GM19452 (cell line): ENCODE results near the gene ATP8A2.

Experiments
- ATAC-seq: cut with Tn5 transposase; IDR thresholded peaks from one replicate; pipeline ENCODE4 v1.9.1; 2021; ENCODE audit not compliant: unreplicated experiment

Gene ATP8A2

DNA sequence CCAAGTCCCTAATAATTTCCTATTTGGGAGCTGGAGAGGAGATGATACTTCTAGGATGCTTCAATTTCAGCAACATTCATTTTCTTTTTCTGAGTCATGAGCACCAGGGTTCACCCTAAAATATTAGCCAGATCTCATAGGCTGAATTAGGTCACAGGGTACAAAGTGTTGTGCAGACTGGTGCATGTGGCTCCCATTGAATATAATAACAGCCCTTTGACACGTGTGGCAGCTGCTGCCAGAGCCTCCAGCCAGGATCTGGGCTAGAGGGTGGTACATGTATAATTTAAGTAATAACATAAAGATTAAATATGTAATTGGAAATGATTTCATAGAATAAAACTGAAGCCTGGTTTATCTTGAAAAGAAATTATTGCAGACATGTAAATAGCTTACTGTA, 244.9 kb downstream of the ATP8A2 start:
- ATAC-seq, result no peak

DNA sequence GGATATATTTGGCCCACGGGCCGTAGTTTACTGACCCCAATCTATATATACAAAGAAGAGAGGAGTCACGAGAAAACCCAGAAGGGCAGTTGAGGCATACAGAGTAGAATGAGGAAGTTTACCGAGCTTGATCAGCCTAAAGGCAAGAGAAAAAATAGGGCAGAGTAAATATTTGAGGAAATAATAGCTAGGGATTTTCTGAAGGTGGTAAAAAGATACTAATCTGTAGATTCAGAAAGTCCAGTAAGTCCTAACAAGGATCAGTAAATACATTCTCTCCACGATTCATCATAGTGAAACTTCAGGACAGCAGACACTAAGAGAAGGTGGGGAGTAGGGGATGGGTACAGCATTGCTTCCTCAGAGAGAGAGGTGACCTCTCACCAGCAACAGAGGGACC, 248.1 kb downstream of the ATP8A2 start:
- ATAC-seq, result no peak

DNA sequence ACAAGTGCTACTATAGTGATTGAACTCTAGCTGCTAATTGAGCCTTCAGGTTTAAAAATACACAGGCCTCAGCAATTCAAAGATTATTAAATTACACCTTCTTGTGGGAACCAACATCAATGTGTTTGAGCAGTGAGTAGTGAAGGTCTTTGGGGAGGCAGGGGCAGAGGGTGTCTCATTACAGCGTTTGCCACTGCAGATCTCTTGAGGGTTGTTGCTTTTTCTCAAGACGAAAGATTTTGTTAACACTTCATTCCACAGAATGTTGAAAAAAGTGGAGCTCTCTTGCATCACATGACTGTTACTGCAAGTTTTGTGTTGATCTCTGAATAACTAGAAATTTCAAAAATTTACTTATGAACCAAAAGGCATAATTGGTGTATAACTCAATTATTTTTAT, 253.6 kb downstream of the ATP8A2 start:
- ATAC-seq, result no peak

DNA sequence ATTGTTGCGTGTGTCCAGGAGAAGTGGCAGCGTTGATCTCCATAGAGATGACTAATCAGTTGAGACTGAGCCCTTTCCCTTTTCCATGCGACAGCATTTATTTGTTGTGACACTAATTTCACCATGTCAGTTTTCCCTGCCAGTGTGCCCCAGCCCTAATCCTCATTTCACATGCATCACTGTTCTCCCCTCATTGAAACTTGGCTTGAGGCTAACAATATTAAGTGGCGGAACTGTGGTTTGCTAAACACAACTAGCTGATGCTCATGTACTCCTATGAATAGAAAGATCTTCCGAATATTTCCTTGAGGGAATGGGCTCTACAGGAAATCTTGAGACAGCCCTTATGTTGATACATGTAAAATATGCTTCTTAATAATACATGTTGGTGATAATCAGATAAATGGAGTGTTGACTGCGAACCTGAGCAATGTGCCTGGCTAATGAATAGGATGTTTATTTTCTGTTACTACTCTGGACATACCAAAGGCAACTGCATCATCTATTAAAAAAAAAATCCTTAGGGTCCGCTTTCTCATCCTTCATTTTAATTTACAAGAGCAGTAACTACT, 258.6 kb downstream of the ATP8A2 start:
- ATAC-seq, result no peak

DNA sequence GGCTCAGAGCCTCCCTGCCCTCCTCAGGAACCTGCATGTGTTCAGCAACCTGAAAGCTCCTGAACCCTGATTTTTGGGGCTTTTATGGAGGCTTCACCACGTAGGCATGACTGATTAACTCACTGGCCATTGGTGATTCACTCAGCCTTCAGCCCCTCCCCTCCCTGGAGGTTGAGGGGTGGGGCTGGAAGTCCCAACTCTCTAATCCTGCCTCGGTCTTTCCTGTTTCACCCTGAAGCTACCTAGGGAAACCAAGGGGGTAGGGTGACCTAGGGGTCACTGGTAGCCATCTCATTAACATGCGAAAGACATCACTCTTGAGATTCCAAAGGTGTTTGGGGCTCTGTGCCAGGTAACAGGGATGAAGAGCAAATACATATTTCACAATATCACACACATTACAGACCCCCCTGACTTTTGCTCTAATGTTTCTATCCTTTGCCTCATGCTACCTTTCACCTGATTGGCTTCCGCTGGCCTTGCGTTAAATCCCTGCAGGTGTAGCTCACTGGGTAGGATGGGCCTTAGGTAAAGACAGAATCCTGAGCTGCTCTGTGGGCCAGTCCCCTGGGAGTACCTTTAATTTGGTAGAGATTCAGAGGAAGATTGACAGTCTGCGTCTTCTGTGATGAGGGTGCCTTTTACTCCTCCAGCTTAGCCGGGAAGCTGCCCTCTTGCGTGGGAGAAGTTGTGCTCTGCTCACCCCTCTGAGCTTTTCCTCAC, 260.6 kb downstream of the ATP8A2 start:
- no peak for ATAC-seq

DNA sequence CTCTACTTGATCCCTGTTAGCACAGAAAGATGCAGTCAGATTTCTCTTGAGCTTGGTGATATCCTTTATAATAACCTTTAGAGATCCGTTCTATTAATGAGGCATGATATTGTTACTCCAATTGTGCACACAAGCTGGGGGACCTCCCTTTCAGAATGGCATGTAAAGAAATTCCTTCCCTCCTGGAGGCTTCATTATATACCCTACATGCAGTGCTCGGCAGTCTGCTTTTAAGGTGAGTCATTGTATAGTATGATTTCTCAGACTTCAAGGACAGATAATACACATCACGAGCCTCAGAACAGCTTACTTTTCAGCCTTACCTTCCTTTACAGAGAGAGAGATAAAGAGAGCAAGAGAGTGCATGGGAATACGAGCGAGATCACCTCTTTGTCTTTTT, 261.3 kb downstream of the ATP8A2 start:
- ATAC-seq, result no peak

DNA sequence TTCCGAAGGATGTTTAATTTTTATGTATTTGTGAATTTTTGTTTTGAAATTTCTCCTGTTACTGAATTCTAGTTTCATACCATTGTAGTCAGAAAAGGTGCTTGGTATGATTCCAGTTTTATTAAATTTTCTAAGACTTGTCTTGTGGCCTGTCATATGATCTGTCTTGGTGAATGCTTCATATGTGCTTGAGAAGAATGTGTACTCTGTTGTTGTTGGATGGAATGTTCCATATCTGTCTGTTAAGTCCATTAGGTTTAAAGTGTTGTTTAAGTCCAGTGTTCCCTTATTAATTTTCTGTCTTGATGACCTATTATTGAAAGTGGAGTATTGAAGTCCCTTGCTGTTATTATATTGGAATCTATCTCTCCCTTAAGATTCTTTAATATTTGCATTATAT, 273.9 kb downstream of the ATP8A2 start:
- ATAC-seq, result no peak

DNA sequence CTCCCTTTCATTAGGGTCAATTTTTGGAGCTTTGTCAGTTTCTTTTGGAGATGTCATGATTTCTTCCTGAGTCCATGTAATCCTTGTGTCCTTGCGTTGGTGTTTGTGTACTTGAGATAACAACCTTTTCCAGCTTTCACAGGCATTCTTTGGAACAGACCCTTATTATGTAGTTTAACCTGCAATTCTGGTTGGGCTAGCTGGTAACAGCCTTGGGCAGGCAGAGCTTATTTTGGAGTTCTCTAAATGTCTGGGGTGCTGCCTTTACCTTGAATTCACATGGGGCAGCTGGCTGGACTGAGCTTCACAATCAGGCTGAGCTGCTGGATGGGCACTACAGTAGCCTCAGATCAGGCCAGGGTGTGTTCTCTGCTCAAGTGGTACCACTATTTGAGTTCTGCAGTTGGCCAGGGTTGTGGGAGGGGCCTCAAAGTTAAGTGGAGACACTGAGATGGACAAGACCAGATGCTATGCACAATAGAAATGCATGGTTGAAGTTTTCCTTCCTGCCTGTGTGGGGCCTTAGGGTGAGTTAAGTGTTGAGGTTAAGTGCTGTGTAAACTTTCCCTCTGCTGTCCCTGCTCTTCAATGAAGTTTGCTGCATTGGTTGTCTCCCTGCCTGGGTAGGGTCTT, 277.3 kb downstream of the ATP8A2 start:
- ATAC-seq, result no peak

DNA sequence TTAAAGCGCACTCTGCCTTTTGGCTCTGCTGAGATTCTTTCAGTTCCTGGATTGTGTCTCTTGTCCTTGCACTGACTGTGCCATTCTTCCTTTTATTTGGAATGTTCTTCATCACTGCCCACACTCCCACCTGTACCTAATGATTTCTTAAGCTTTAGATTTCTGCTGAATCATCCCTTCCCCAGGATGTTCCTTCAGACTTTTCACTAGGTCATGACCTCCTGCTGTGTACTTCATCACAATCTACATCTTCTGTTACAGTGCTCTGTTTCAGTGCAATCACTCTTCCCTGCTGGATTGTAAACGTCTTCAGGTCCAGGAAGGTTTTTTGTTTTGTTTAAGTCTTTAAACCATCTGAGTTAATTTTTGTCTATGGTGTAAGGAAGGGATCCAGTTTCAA, 281.0 kb downstream of the ATP8A2 start:
- no peak for ATAC-seq

DNA sequence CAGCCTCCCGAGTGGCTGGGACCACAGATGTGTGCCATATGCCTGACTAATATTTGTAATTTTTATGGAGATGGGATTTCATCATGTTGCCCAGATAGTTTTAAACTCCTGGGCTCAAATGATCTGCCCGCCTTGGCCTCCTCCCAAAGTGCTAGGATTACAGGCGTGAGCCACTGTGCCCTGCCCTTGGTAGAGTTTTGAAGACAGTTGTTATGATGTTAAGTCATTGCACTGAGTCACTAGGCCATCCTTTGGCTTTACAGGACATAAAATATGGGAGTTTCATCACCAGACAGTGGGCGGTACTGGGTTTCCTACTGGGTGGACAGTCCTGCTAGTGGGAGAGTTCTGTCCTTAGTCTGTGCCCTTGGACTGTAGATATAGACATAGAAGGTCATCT, 282.5 kb downstream of the ATP8A2 start:
- no peak for ATAC-seq

DNA sequence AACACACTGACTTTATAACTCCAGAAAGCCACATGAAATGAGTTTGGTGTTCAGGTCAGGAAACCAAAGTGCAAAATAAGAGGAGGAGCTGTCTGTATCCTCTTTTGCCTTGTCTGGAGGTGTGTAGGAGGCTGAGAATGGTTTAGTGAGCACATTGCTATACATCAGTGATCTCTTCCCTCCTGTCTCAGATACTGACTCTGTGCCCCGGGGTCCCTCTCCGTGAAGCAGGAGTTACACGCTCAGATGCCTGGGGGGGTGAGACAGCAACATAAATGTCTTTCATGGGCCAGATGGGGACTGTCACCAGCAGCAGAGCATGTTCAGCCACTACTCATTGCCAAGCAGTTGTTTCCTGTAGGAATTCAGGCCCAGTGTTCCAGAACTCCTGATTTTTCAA, 285.4 kb downstream of the ATP8A2 start:
- ATAC-seq, result no peak

DNA sequence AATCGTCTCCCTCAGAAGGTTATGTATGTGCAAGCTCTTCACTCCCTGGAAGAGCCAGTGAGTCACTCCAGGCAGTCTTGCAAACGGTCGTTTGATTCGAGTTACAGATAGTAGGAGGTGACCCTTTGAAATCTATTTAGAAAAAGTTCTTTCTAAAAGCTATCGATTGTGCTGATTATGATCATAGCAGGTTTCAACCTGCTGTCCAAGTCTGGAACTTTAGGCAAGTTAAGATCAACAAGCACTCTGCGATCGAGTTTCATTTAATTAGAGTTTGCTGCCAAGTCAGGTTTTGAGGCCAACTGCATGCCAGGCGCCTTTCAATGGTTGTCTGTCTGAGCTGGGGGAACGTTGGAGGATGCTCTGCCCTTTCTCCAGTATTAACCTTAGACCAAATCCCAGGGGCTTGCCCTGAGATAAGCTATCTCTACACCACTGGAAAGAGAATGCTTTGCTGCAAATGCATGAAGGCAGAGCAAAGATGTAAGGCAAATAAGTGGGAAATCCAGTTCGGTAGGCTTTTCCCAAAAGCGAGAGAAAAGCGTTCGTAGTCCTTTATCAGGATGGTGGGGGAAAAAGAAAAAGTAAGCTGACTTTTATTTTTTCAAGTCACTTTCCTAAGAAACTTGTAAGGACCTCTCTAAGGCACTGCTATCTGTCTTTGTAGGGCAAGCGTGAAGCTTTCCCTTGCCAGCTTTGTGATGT, 287.5 kb downstream of the ATP8A2 start:
- no peak for ATAC-seq

DNA sequence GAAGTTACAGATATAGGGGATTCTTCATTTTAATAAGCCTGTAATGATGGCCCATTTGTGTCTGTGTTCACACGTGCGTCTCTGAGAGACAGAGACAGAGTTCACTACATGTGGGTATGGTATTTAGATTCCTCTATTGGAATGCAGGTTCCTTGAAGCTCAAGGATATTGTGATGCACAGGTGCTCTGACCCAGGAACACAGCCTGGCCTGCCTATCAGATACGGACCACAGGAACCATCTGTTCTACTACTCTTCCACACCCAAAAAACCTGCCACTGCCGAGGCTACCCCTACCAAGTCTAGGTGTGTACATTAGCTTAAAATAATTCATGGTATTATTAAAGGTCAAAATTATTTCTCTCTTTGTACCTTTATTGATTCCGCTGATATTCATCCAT, 289.2 kb downstream of the ATP8A2 start:
- ATAC-seq, result no peak

DNA sequence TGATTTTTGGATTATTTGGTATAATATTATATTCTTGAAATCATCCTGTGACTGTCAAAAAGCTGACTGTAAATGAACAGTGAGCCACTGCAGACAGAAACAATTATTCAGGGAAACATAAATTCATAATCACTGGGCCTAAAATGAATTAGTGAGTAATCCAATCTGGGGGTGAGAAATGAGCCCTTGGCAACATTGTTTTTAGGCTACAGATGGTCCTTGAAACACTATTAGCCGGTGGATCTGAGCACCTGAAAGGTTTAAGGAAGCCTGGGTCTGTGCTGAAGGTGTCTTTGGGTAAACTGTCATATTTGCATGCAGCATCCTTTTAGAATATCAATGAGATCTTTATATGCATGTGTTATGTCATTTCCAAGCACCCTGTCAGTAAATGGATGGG, 290.7 kb downstream of the ATP8A2 start:
- no peak for ATAC-seq

DNA sequence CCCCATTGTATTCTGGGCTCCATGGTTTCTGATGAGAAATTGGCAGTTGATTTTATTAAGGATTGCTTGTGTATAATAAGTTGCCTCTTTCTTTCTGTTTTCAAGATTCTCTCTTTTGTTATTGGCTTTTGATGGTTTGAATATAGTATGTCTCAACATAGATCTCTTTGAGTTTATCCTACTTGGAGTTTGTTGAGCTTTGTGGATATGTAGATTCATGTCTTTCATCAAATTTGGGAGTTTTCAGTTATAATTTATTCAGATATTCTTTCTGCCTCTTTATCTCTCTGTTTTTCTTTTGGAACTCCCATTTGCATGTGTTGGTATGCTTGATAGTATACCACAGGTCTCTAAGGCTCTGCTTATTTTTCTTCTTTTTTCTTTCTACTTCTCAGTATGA, 296.6 kb downstream of the ATP8A2 start:
- ATAC-seq, result no peak

DNA sequence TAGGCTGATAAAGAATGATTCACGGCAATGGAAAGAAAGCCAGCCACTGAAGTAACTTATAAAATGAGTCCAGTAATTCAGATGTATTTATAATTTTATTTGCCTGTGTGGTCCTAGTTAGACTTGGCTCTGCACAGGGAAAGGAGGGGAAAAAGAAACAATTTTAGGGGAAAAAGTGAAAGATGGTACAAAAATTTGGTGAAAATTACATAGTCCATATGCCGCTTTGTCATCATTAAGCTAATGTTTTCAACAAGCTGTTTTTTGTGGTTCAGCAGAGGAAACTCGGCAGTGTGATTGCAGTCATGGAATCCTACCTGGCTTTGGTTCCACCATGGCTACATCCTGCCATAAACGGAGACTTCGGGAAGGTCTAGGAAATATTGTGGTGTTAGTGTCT, 301.9 kb downstream of the ATP8A2 start:
- no peak for ATAC-seq

DNA sequence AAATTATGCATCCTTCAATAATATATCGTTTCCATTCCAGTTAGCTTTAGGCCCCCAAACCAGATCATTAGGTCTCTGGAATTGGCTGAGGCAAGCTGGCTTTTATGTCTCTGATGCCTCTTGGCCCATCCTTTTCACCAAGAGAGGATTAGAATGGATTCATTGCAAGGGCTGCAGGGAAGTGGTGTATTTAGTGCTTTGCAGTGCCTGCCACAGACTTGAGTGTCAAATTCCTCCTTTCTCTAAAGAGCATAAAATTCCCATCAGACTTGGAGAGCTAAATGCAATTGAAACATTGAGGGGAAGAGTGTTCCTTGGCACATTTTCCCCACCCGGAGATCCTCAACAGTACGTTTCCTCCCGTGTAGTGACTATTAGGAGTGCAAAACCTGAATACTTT, 302.6 kb downstream of the ATP8A2 start:
- ATAC-seq, result no peak

DNA sequence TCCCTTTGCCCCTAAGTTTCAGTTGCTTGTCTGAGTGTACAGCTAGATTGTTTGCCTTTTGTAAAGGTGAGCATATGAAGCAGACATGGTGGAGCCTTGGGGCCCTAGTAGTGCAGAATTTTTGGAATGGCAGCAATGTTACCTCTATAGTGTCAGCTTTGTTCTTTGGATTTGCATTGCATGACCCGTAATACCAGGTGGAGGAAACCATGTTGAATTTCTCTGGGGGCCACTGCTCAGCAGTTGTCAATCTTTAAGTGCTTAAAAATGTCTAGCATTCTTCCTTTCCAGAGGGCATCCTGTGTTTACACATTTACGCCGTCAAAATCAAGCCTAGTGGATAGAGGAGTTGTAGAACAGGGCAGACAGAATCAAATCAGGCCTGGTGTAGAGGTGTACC, 303.3 kb downstream of the ATP8A2 start:
- ATAC-seq, result no peak

DNA sequence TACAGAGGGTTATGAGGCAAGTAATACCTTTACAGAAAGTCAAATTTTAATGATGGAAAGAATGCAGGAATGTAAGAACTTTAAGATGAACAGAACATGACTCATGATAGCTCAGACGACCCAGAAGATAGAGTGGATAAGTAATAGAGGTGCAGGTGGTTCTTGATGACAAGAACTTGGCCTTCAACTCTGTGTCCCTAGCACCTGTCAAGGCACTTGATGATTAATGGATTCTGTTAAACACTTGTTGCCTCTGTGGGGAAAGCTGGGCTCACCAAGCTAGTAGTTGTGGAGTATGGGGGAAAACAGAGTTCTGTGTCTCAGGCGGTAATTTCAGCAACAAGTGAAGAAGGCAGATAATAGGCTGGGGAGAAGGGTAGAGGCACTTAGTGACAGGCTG, 306.2 kb downstream of the ATP8A2 start:
- no peak for ATAC-seq

DNA sequence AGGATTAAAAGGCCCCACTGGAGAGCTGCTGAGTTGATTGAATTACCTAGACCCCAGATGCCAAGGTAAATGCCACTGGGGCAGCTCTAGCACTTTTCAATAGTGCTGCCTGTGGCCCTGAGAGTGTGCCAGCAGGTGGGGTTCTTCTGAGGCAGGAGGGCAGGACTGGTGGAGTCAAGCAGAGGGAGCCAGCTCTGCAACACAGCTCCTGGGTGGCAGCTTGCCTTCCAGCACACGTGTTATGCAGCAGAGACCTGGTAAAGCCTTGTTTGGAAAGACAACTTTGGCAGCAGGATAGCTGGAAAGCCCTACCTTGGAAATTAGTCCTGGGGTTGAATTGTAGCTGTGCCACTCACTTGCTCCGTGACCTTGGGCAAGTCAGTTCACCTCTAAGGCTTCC, 306.6 kb downstream of the ATP8A2 start:
- ATAC-seq, result no peak

DNA sequence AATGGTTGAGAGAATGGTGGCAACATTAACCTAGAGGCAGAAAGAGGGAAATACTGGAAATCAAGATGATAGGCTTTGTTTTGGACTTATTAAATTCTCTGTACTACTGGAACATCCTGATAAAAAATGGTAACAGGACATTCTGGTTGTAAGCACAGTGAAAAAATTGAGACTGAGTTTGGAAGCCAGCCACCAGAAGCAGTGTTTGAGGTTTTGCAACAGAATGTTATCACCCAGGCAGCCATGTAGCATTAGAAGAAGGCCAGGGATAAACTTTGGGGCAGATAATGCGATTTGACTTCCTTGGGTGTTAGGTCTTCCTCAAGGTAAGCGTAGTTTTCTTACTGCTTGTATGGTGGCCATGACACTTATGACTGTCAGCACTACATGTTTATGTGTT, 307.4 kb downstream of the ATP8A2 start:
- ATAC-seq, result no peak

DNA sequence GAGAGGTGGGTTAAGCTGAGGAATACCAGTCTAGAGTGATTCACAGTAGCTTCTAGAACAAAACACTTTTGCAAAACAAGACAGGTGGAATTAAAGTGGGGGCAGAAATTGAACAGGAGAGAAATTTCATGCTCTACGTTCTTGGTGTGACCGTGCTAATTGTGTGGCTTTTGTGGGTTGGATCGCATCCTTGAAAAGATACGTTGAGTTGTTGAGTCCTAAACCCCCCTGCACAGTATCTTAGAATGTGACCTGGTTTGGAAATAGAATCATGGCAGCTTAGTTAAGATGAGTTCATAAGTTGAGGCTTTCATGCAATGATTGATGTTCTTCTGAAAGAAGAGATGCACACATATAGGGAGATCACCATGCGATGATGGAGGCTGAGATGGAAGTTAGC, 308.2 kb downstream of the ATP8A2 start:
- ATAC-seq, result no peak
